Suppressor macrophage treated with lipopolysaccharide for 4 hours (primary cell): ENCODE measurements around the gene TARBP1.
"Not testable (repeated sequence)": the region's sequence is repeated elsewhere in the genome, so short reads cannot be mapped to it uniquely, and the experiment has no call there.

Experiments used
- DNase-seq: peaks from one replicate; pipeline ENCODE4 v3.0.0-alpha.2; 2020

TARBP1 gene

GRCh38 chr1:234379591-234380109, 99.3 kb downstream of the TARBP1 start:
- not testable (repeated sequence) for DNase-seq

GRCh38 chr1:234375672-234376071, 103.3 kb downstream of the TARBP1 start:
- DNase-seq: no peak

GRCh38 chr1:234373959-234374254, 105.1 kb downstream of the TARBP1 start:
- DNase-seq: peak; percentile 58

- peak; percentile 98 for DNase-seq
These were observed 105.7 kb downstream of the TARBP1 start, which contains the start of gene COA6 for GRCh38 chr1:234373064-234373958. COA6 (plus strand) TSS chr1:234373456; CDS start chr1:234373467, 11 bp downstream.

GRCh38 chr1:234372011-234372757, 106.8 kb downstream of the TARBP1 start:
- peak; percentile 38 for DNase-seq

GRCh38 chr1:234371414-234371813, 107.6 kb downstream of the TARBP1 start:
- no peak for DNase-seq

GRCh38 chr1:234369784-234370183, 109.2 kb downstream of the TARBP1 start:
- peak; percentile 34 for DNase-seq

- no peak for DNase-seq
These were observed 109.9 kb downstream of the TARBP1 start for GRCh38 chr1:234369033-234369430.

GRCh38 chr1:234368320-234369032, 110.5 kb downstream of the TARBP1 start:
- no peak for DNase-seq

GRCh38 chr1:234362558-234362957, 116.4 kb downstream of the TARBP1 start:
- DNase-seq: no peak

- no peak for DNase-seq
These were observed 117.8 kb downstream of the TARBP1 start for GRCh38 chr1:234361102-234361603.

GRCh38 chr1:234357831-234358230, 121.1 kb downstream of the TARBP1 start:
- no peak for DNase-seq

- DNase-seq: not testable (repeated sequence)
These were observed 122.2 kb downstream of the TARBP1 start for GRCh38 chr1:234356615-234357269.

- no peak for DNase-seq
These were observed 123.0 kb downstream of the TARBP1 start for GRCh38 chr1:234355782-234356510.

GRCh38 chr1:234348964-234349363, 130.0 kb downstream of the TARBP1 start:
- DNase-seq: no peak

- no peak for DNase-seq
These were observed 133.7 kb downstream of the TARBP1 start for GRCh38 chr1:234345237-234345636.

GRCh38 chr1:234342774-234343173, 136.2 kb downstream of the TARBP1 start:
- DNase-seq: no peak
